Large intestine (tissue), 3 donors: ENCODE measurements around the gene MYH7B. TPM values are rescaled to one million over a fixed set of nuclear protein-coding genes. Genes with fewer than 3 reads are reported as not detected.
A peak's percentile ranks its signal among the peaks of the same experiment; 100 is the strongest.

Experiments
- DNase-seq, 2 donors: peaks; one replicate each; pipeline versions ENCODE4 v3.0.0 to v3.0.0-alpha.2; 2013
- H3K27ac ChIP-seq: one replicate; pipeline ENCODE4 v1.5.1; 2013; ENCODE audit warnings: low read length
- H3K27me3 ChIP-seq: 2 replicates; pipeline ENCODE4 v1.6.1; 2013; ENCODE audit warnings: low read length; ENCODE audit not compliant: control insufficient read depth, insufficient read depth
- H3K36me3 ChIP-seq: 2 replicates; pipeline ENCODE4 v1.6.1; 2013; ENCODE audit warnings: low read length; ENCODE audit not compliant: control insufficient read depth, insufficient read depth
- H3K4me1 ChIP-seq: one replicate; pipeline ENCODE4 v1.6.1; 2013; ENCODE audit warnings: low read length; ENCODE audit not compliant: control insufficient read depth, insufficient read depth
- H3K4me3 ChIP-seq: one replicate; pipeline ENCODE4 v1.5.1; 2013; ENCODE audit warnings: low read length
- H3K9me3 ChIP-seq: one replicate; pipeline ENCODE4 v1.6.1; 2013; ENCODE audit warnings: mild to moderate bottlenecking, low read depth, low read length, moderate library complexity; ENCODE audit not compliant: control insufficient read depth
- WGBS: methylation state at CpG from one replicate; pipeline ENCODE4 v1.1.5; 2013; ENCODE audit warnings: low lambda C conversion rate; ENCODE audit not compliant: insufficient coverage; 5-methylcytosine and 5-hydroxymethylcytosine counted together
- polyA plus RNA-seq: library from polyadenylated mRNA; unstranded; fragments of 120-200 nt; gene quantifications from one replicate; pipeline ENCODE4 v1.2.1, GENCODE V29; 2013

Gene MYH7B
- polyA plus RNA-seq, 1 donor: 0.46 TPM

- no peak for DNase-seq
- no peaks in the 10 kb centered on the region for H3K9me3 ChIP-seq
- H3K27ac ChIP-seq: no peak overlapping the region
- no peaks in the 10 kb centered on the region for H3K4me1 ChIP-seq
- peaks cover 39% of the 10 kb centered on the region for H3K27me3 ChIP-seq
- no peak overlapping the region for H3K4me3 ChIP-seq
- no CpG with 5 or more reads among the region's 4 CpGs for WGBS
- no peaks in the 10 kb centered on the region for H3K36me3 ChIP-seq
Observed at GRCh38 chr20:34974246-34974645, 18.6 kb downstream of the MYH7B start.

- WGBS: no CpG with 5 or more reads among the region's 12 CpGs
- DNase-seq: no peak
Observed at GRCh38 chr20:34976286-34976685, 20.6 kb downstream of the MYH7B start.

GRCh38 chr20:34977365-34978091, 21.9 kb downstream of the MYH7B start:
- Histone ChIP-seq H3K4me3 (no peak overlapping the region), H3K27ac (no peak overlapping the region), H3K4me1 (peaks cover 6% of the 10 kb centered on the region), H3K27me3 (peaks cover 28% of the 10 kb centered on the region), H3K9me3 (no peaks in the 10 kb centered on the region), H3K36me3 (no peaks in the 10 kb centered on the region)
- no peak for DNase-seq
- WGBS: no CpG with 5 or more reads among the region's 17 CpGs

More at GRCh38 chr20:34976286-34976685, 20.6 kb downstream of the MYH7B start:
- Histone ChIP-seq H3K27me3 (peaks cover 33% of the 10 kb centered on the region), H3K27ac (no peak overlapping the region), H3K36me3 (no peaks in the 10 kb centered on the region), H3K4me1 (peaks cover 5% of the 10 kb centered on the region), H3K9me3 (no peaks in the 10 kb centered on the region), H3K4me3 (no peak overlapping the region)

GRCh38 chr20:34978092-34978744, 22.6 kb downstream of the MYH7B start:
- DNase-seq: no peak
- Histone ChIP-seq H3K4me1 (peaks cover 6% of the 10 kb centered on the region), H3K9me3 (no peaks in the 10 kb centered on the region), H3K36me3 (no peaks in the 10 kb centered on the region), H3K27ac (no peak overlapping the region), H3K4me3 (no peak overlapping the region), H3K27me3 (peaks cover 28% of the 10 kb centered on the region)
- WGBS: no CpG with 5 or more reads among the region's 10 CpGs

- no peak overlapping the region for H3K4me3 ChIP-seq
- no peaks in the 10 kb centered on the region for H3K9me3 ChIP-seq
- peaks cover 33% of the 10 kb centered on the region for H3K27me3 ChIP-seq
- H3K36me3 ChIP-seq: no peaks in the 10 kb centered on the region
- WGBS: no CpG with 5 or more reads among the region's 42 CpGs
- H3K27ac ChIP-seq: no peak overlapping the region
- no peak for DNase-seq
- peaks cover 12% of the 10 kb centered on the region for H3K4me1 ChIP-seq
Observed at GRCh38 chr20:34979366-34980153, 23.9 kb downstream of the MYH7B start.

- peaks cover 12% of the 10 kb centered on the region for H3K4me1 ChIP-seq
- H3K4me3 ChIP-seq: no peak overlapping the region
- peaks cover 42% of the 10 kb centered on the region for H3K27me3 ChIP-seq
- no peak overlapping the region for H3K27ac ChIP-seq
- WGBS: no CpG with 5 or more reads among the region's 22 CpGs
- DNase-seq: peak; percentile 19 to 62
- H3K9me3 ChIP-seq: no peaks in the 10 kb centered on the region
- H3K36me3 ChIP-seq: no peaks in the 10 kb centered on the region
Observed at GRCh38 chr20:34980543-34981233, 25.0 kb downstream of the MYH7B start.

GRCh38 chr20:34982270-34983088, 26.8 kb downstream of the MYH7B start:
- no peaks in the 10 kb centered on the region for H3K9me3 ChIP-seq
- peaks cover 42% of the 10 kb centered on the region for H3K27me3 ChIP-seq
- no peak for DNase-seq
- 95% methylated on average over 8 of the region's 21 CpGs for WGBS
- no peaks in the 10 kb centered on the region for H3K36me3 ChIP-seq
- H3K4me1 ChIP-seq: peaks cover 12% of the 10 kb centered on the region
- H3K4me3 ChIP-seq: no peak overlapping the region
- H3K27ac ChIP-seq: no peak overlapping the region

GRCh38 chr20:34983089-34983820, 27.6 kb downstream of the MYH7B start:
- DNase-seq: no peak
- Histone ChIP-seq H3K27me3 (peaks cover 36% of the 10 kb centered on the region), H3K4me1 (peaks cover 12% of the 10 kb centered on the region), H3K9me3 (no peaks in the 10 kb centered on the region), H3K27ac (no peak overlapping the region), H3K4me3 (no peak overlapping the region), H3K36me3 (no peaks in the 10 kb centered on the region)
- whole genome bisulfite sequencing: 100% methylated on average over 1 of the region's 5 CpGs

GRCh38 chr20:34983995-34984735, 28.5 kb downstream of the MYH7B start:
- no CpG with 5 or more reads among the region's 14 CpGs for WGBS
- no peak for DNase-seq
- peaks cover 35% of the 10 kb centered on the region for H3K27me3 ChIP-seq

More at GRCh38 chr20:34983995-34984735, 28.5 kb downstream of the MYH7B start:
- H3K4me3 ChIP-seq: no peak overlapping the region
- H3K27ac ChIP-seq: no peak overlapping the region
- no peaks in the 10 kb centered on the region for H3K9me3 ChIP-seq
- H3K4me1 ChIP-seq: peaks cover 12% of the 10 kb centered on the region
- no peaks in the 10 kb centered on the region for H3K36me3 ChIP-seq
